Memory B cell (primary cell): ENCODE data around the gene TIMM9.
A peak's percentile ranks its signal among the peaks of the same experiment; 100 is the strongest.
"Not testable (repeated sequence)": the region's sequence is repeated elsewhere in the genome, so short reads cannot be mapped to it uniquely, and the experiment has no call there.

Experiments
- ATAC-seq: fragments of 150-1000 bp; cut with Tn5 transposase; 2 replicates; pipeline ENCODE4 v1.10.0; 2021; ENCODE audit warnings: low read depth, mild to moderate bottlenecking, moderate library complexity
- DNase-seq, 2 donors: peaks; one replicate each; pipeline ENCODE4 v3.0.0; 2022; ENCODE audit warnings: low spot score in 2 of 2
- H3K27ac Mint-ChIP-seq: one replicate; pipeline ENCODE4 v1.8.0; 2022; ENCODE audit warnings: mild to moderate bottlenecking, moderate library complexity, mixed read lengths
- H3K27me3 Mint-ChIP-seq: one replicate; pipeline ENCODE4 v1.8.0; 2022; ENCODE audit warnings: mixed read lengths
- H3K36me3 Mint-ChIP-seq: one replicate; pipeline ENCODE4 v1.8.0; 2022; ENCODE audit warnings: mild to moderate bottlenecking, mixed read lengths
- H3K4me1 Mint-ChIP-seq: one replicate; pipeline ENCODE4 v1.8.0; 2022; ENCODE audit warnings: mixed read lengths
- H3K4me3 Mint-ChIP-seq: one replicate; pipeline ENCODE4 v1.8.0; 2022; ENCODE audit warnings: mild to moderate bottlenecking, moderate library complexity, mixed read lengths
- H3K9me3 Mint-ChIP-seq: one replicate; pipeline ENCODE4 v1.8.0; 2022; ENCODE audit warnings: mixed read lengths

The TIMM9 gene

GRCh38 chr14:58367296-58367695, 60.0 kb downstream of the TIMM9 start:
- no peaks in the 10 kb centered on the region for H3K4me1 Mint-ChIP-seq
- H3K27me3 Mint-ChIP-seq, result no peaks in the 10 kb centered on the region
- H3K27ac Mint-ChIP-seq, result no peak overlapping the region
- no peak for ATAC-seq
- H3K36me3 Mint-ChIP-seq, result peaks cover 40% of the 10 kb centered on the region
- H3K9me3 Mint-ChIP-seq, result no peaks in the 10 kb centered on the region
- DNase-seq, result no peak
- H3K4me3 Mint-ChIP-seq, result no peak overlapping the region

- H3K9me3 Mint-ChIP-seq, result no peaks in the 10 kb centered on the region
- no peaks in the 10 kb centered on the region for H3K27me3 Mint-ChIP-seq
- DNase-seq (no peak), ATAC-seq (no peak)
- H3K36me3 Mint-ChIP-seq, result peaks cover 38% of the 10 kb centered on the region
- H3K27ac Mint-ChIP-seq, result peak overlapping the region; percentile 26
- no peak overlapping the region for H3K4me3 Mint-ChIP-seq
- H3K4me1 Mint-ChIP-seq, result peaks cover 2% of the 10 kb centered on the region
These were observed 63.0 kb downstream of the TIMM9 start for GRCh38 chr14:58364316-58364715.

GRCh38 chr14:58362798-58363412, 64.4 kb downstream of the TIMM9 start:
- peaks cover 2% of the 10 kb centered on the region for H3K4me1 Mint-ChIP-seq
- no peaks in the 10 kb centered on the region for H3K9me3 Mint-ChIP-seq
- H3K4me3 Mint-ChIP-seq, result no peak overlapping the region
- no peak overlapping the region for H3K27ac Mint-ChIP-seq
- H3K36me3 Mint-ChIP-seq, result peaks cover 31% of the 10 kb centered on the region
- DNase-seq (peak in 1 of 2 donors; percentile 11), ATAC-seq (peak; percentile 42)
- H3K27me3 Mint-ChIP-seq, result no peaks in the 10 kb centered on the region

GRCh38 chr14:58362272-58362671, 65.1 kb downstream of the TIMM9 start:
- H3K9me3 Mint-ChIP-seq, H3K4me1 Mint-ChIP-seq, ATAC-seq, H3K27ac Mint-ChIP-seq, H3K4me3 Mint-ChIP-seq, H3K27me3 Mint-ChIP-seq, DNase-seq: not testable (repeated sequence)
- peaks cover 25% of the 10 kb centered on the region for H3K36me3 Mint-ChIP-seq
